Astrocyte (in vitro differentiated cells and primary cell): Measurements from ENCODE around the gene MYH10. TPM values are rescaled to one million over a fixed set of nuclear protein-coding genes. Genes with fewer than 3 reads are reported as not detected.

Experiments
- DNase-seq: peaks from one replicate; pipeline ENCODE4 v3.0.0-alpha.2; 2010; ENCODE audit warnings: low read depth
- FAIRE-seq: peaks from 2 replicates; lab custom pipeline; 2011; peaks lifted over from hg19 to GRCh38; lab: Jason Lieb, UNC
- H2AFZ ChIP-seq: 2 replicates; pipeline ENCODE4 v1.6.0; 2012; ENCODE audit warnings: low read depth, low read length, inconsistent platforms
- H3K27ac ChIP-seq: 2 replicates; pipeline ENCODE4 v1.5.1; 2011; ENCODE audit warnings: low read depth, low read length, inconsistent platforms
- H3K27me3 ChIP-seq: 2 replicates; pipeline ENCODE4 v1.6.0; 2011; ENCODE audit warnings: low read length, inconsistent platforms; ENCODE audit not compliant: insufficient read depth
- H3K36me3 ChIP-seq: 2 replicates; pipeline ENCODE4 v1.5.1; 2011; ENCODE audit warnings: low read length, inconsistent platforms; ENCODE audit not compliant: insufficient read depth
- H3K4me1 ChIP-seq: 2 replicates; pipeline ENCODE4 v1.5.1; 2011; ENCODE audit warnings: low read length, inconsistent platforms; ENCODE audit not compliant: insufficient read depth
- H3K4me2 ChIP-seq: 2 replicates; pipeline ENCODE4 v1.6.0; 2012; ENCODE audit warnings: low read length, inconsistent platforms
- H3K4me3 ChIP-seq: 2 replicates; pipeline ENCODE4 v1.5.1; 2011; ENCODE audit warnings: low read depth, mild to moderate bottlenecking, low read length, inconsistent platforms; ENCODE audit not compliant: insufficient read depth
- H3K79me2 ChIP-seq: 2 replicates; pipeline ENCODE4 v1.6.0; 2012; ENCODE audit warnings: mild to moderate bottlenecking, low read length, inconsistent platforms; ENCODE audit not compliant: insufficient read depth
- H3K9ac ChIP-seq: 2 replicates; pipeline ENCODE4 v1.6.0; 2012; ENCODE audit warnings: mild to moderate bottlenecking, low read length, inconsistent platforms
- H3K9me3 ChIP-seq: 2 replicates; pipeline ENCODE4 v1.5.1; 2012; ENCODE audit warnings: low read depth, mild to moderate bottlenecking, low read length, inconsistent platforms; ENCODE audit not compliant: insufficient read depth
- H4K20me1 ChIP-seq: 2 replicates; pipeline ENCODE4 v1.6.0; 2012; ENCODE audit warnings: low read length, inconsistent platforms; ENCODE audit not compliant: insufficient read depth
- H3K27ac Mint-ChIP-seq: one replicate; pipeline ENCODE4 v1.8.0; 2021; ENCODE audit warnings: mild to moderate bottlenecking, mixed read lengths; ENCODE audit not compliant: unreplicated experiment
- H3K27me3 Mint-ChIP-seq: one replicate; pipeline ENCODE4 v1.8.0; 2021; ENCODE audit warnings: low read depth, mixed read lengths; ENCODE audit not compliant: unreplicated experiment
- H3K36me3 Mint-ChIP-seq: one replicate; pipeline ENCODE4 v1.8.0; 2021; ENCODE audit warnings: low read depth, mixed read lengths; ENCODE audit not compliant: unreplicated experiment
- H3K4me1 Mint-ChIP-seq: one replicate; pipeline ENCODE4 v1.8.0; 2021; ENCODE audit warnings: low read depth, mixed read lengths; ENCODE audit not compliant: unreplicated experiment
- H3K4me3 Mint-ChIP-seq: one replicate; pipeline ENCODE4 v1.8.0; 2021; ENCODE audit warnings: mild to moderate bottlenecking, moderate library complexity, mixed read lengths; ENCODE audit not compliant: unreplicated experiment
- H3K9me3 Mint-ChIP-seq: one replicate; pipeline ENCODE4 v1.8.0; 2021; ENCODE audit warnings: mild to moderate bottlenecking, mixed read lengths; ENCODE audit not compliant: unreplicated experiment
- CTCF ChIP-seq: IDR thresholded peaks from 2 replicates; pipeline ENCODE4 v1.5.1; 2011; ENCODE audit warnings: low read depth, mild to moderate bottlenecking, inconsistent platforms, low read length, moderate library complexity; ENCODE audit not compliant: insufficient read depth
- EZH2 ChIP-seq: IDR thresholded peaks from 2 replicates; pipeline ENCODE4 v1.6.1; 2012; ENCODE audit warnings: mild to moderate bottlenecking, low read length, inconsistent platforms; ENCODE audit not compliant: insufficient read depth
- total RNA-seq: library from RNA; stranded (reverse); gene quantifications from 2 replicates; pipeline ENCODE4 v1.2.1, GENCODE V29; 2021

The MYH10 gene
- total RNA-seq, 1 donor from 2014 or later: 150 TPM

- no peaks in the 10 kb centered on the region for H3K27me3 Mint-ChIP-seq
- no peak overlapping the region for H3K4me3 ChIP-seq
- DNase-seq: no peak
- no peak for FAIRE-seq
- no peak overlapping the region for H3K27ac Mint-ChIP-seq
- no peaks in the 10 kb centered on the region for H3K27me3 ChIP-seq
- H3K9ac ChIP-seq: no peak overlapping the region
- no peaks in the 10 kb centered on the region for H3K4me1 ChIP-seq
- H2AFZ ChIP-seq: no peak overlapping the region
- peaks cover 36% of the 10 kb centered on the region for H4K20me1 ChIP-seq
- peaks cover 43% of the 10 kb centered on the region for H3K36me3 ChIP-seq
- no peak overlapping the region for H3K27ac ChIP-seq
- H3K79me2 ChIP-seq: no peaks in the 10 kb centered on the region
- no peaks in the 10 kb centered on the region for H3K4me1 Mint-ChIP-seq
- no peak overlapping the region for H3K4me3 Mint-ChIP-seq
- no peaks in the 10 kb centered on the region for H3K9me3 Mint-ChIP-seq
- TF ChIP-seq CTCF (no peak), EZH2 (no peak)
- H3K36me3 Mint-ChIP-seq: peaks cover 11% of the 10 kb centered on the region
- H3K9me3 ChIP-seq: no peaks in the 10 kb centered on the region
- no peak overlapping the region for H3K4me2 ChIP-seq
Measured at GRCh38 chr17:8520981-8521380, 109.5 kb downstream of the MYH10 start.

- H3K9me3 Mint-ChIP-seq: no peaks in the 10 kb centered on the region
- Histone ChIP-seq H3K27ac (no peak overlapping the region), H3K4me3 (no peak overlapping the region), H2AFZ (no peak overlapping the region), H3K4me1 (no peaks in the 10 kb centered on the region), H3K27me3 (no peaks in the 10 kb centered on the region), H3K79me2 (no peaks in the 10 kb centered on the region), H4K20me1 (peaks cover 32% of the 10 kb centered on the region), H3K9ac (no peak overlapping the region), H3K4me2 (no peak overlapping the region), H3K36me3 (peaks cover 52% of the 10 kb centered on the region), H3K9me3 (no peaks in the 10 kb centered on the region)
- H3K27ac Mint-ChIP-seq: no peak overlapping the region
- H3K36me3 Mint-ChIP-seq: peaks cover 14% of the 10 kb centered on the region
- FAIRE-seq (no peak), DNase-seq (no peak)
- no peaks in the 10 kb centered on the region for H3K4me1 Mint-ChIP-seq
- H3K4me3 Mint-ChIP-seq: no peak overlapping the region
- H3K27me3 Mint-ChIP-seq: no peaks in the 10 kb centered on the region
- no peak for TF ChIP-seq EZH2
- no peak for TF ChIP-seq CTCF
Measured at GRCh38 chr17:8518850-8519249, 111.7 kb downstream of the MYH10 start.

GRCh38 chr17:8518326-8518725 is 112.2 kb downstream of the MYH10 start:
- H3K36me3 Mint-ChIP-seq: peaks cover 18% of the 10 kb centered on the region
- FAIRE-seq: no peak
- DNase-seq: no peak
- Histone ChIP-seq H3K9ac (no peak overlapping the region), H3K79me2 (no peaks in the 10 kb centered on the region), H3K27me3 (no peaks in the 10 kb centered on the region), H3K36me3 (peaks cover 56% of the 10 kb centered on the region), H3K9me3 (no peaks in the 10 kb centered on the region), H4K20me1 (peaks cover 27% of the 10 kb centered on the region), H2AFZ (no peak overlapping the region), H3K27ac (no peak overlapping the region), H3K4me3 (no peak overlapping the region), H3K4me2 (no peak overlapping the region), H3K4me1 (no peaks in the 10 kb centered on the region)
- no peak overlapping the region for H3K27ac Mint-ChIP-seq
- H3K4me3 Mint-ChIP-seq: no peak overlapping the region
- H3K27me3 Mint-ChIP-seq: no peaks in the 10 kb centered on the region
- H3K9me3 Mint-ChIP-seq: no peaks in the 10 kb centered on the region
- no peaks in the 10 kb centered on the region for H3K4me1 Mint-ChIP-seq
- TF ChIP-seq CTCF (no peak), EZH2 (no peak)
